Nephron (organoid): ENCODE measurements around the gene KIF6.

ENCODE experiments used
- H3K27ac Mint-ChIP-seq, 3 experiments: 2 replicates each; pipeline ENCODE4 v1.8.0; 2020; ENCODE audit warnings: mixed read lengths in 3 of 3, mild to moderate bottlenecking in 2 of 3, moderate library complexity in 1 of 3
- H3K27me3 Mint-ChIP-seq: 2 replicates; pipeline ENCODE4 v1.8.0; 2021; ENCODE audit warnings: low read depth, mild to moderate bottlenecking, moderate library complexity, mixed read lengths
- H3K36me3 Mint-ChIP-seq: 2 replicates; pipeline ENCODE4 v1.8.0; 2020; ENCODE audit warnings: low read depth, mixed read lengths
- H3K4me1 Mint-ChIP-seq: 2 replicates; pipeline ENCODE4 v1.8.0; 2020; ENCODE audit warnings: mixed read lengths
- H3K4me3 Mint-ChIP-seq, 3 experiments: 2 replicates each; pipeline ENCODE4 v1.8.0; 2020; ENCODE audit warnings: mild to moderate bottlenecking in 3 of 3, mixed read lengths in 3 of 3, moderate library complexity in 2 of 3
- H3K9me3 Mint-ChIP-seq: 2 replicates; pipeline ENCODE4 v1.8.0; 2020; ENCODE audit warnings: mixed read lengths
- TF ChIP-seq, protein P1 (sequence below), 3 experiments: fragments of 200-600 bp; sonication (generic); IDR thresholded peaks; one replicate each; pipeline ENCODE4 v1.5.0; 2021; ENCODE audit warnings: antibody characterized with exemption in 3 of 3; ENCODE audit not compliant: unreplicated experiment in 3 of 3

Gene KIF6

DNA sequence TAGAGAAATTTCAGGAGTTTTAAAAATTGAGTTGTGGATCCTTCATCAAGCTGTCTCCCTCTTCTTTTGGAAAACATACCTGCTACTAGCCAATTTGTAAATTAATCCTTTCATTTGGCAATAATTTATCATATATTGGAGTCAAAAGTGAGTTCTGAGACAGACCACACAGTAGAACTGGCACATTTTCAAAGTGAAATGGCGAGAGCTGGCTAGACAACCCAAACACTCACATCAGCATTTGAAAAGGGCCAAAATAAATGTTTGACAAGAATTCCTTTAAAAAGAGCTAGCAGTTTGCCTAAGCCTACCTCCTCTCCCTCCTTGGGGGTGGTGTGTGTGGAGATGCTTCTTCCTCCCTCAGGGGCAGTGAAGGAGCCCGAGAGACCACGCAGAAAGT, 354.8 kb downstream of the KIF6 start:
- H3K27ac Mint-ChIP-seq, result peak overlapping the region in 1 of 3 experiments; percentile 46
- TF ChIP-seq, protein P1, sequence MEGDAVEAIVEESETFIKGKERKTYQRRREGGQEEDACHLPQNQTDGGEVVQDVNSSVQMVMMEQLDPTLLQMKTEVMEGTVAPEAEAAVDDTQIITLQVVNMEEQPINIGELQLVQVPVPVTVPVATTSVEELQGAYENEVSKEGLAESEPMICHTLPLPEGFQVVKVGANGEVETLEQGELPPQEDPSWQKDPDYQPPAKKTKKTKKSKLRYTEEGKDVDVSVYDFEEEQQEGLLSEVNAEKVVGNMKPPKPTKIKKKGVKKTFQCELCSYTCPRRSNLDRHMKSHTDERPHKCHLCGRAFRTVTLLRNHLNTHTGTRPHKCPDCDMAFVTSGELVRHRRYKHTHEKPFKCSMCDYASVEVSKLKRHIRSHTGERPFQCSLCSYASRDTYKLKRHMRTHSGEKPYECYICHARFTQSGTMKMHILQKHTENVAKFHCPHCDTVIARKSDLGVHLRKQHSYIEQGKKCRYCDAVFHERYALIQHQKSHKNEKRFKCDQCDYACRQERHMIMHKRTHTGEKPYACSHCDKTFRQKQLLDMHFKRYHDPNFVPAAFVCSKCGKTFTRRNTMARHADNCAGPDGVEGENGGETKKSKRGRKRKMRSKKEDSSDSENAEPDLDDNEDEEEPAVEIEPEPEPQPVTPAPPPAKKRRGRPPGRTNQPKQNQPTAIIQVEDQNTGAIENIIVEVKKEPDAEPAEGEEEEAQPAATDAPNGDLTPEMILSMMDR (IDR thresholded peaks at IDR 0.05; ENCODE audit: unreplicated experiment in 3 of 3), result no peak
- no peak overlapping the region for H3K4me3 Mint-ChIP-seq
- no peaks in the 10 kb centered on the region for H3K36me3 Mint-ChIP-seq
- peaks cover 16% of the 10 kb centered on the region for H3K27me3 Mint-ChIP-seq
- peaks cover 42% of the 10 kb centered on the region for H3K4me1 Mint-ChIP-seq
- peaks cover 4% of the 10 kb centered on the region for H3K9me3 Mint-ChIP-seq

DNA sequence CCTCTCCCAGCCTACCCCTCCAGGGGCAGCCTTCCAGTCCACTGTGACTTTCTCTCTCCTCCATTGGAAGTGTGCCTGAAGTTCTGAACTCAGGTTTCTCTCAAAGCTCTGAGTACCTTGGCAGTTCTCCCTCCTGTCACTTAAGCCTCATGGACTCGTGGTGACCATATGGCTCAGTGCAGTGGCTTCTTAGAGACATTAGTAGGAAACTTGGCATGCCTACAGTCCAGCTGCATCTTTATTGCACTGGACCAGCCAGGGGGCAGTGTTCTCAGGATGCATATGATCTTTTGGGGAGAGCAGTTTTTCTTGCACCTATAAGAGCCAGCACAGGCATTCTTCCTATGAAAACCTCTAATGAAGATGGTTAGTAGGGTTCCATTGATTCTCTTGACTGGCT, 355.2 kb downstream of the KIF6 start:
- Mint-ChIP-seq H3K4me1 (peaks cover 42% of the 10 kb centered on the region), H3K36me3 (no peaks in the 10 kb centered on the region), H3K27me3 (peaks cover 18% of the 10 kb centered on the region), H3K9me3 (peaks cover 4% of the 10 kb centered on the region), H3K27ac (peak overlapping the region in 2 of 3 experiments; percentile 9 to 46), H3K4me3 (no peak overlapping the region)
- TF ChIP-seq, protein P1 (IDR thresholded peaks at IDR 0.05; ENCODE audit: unreplicated experiment in 3 of 3), result no peak

DNA sequence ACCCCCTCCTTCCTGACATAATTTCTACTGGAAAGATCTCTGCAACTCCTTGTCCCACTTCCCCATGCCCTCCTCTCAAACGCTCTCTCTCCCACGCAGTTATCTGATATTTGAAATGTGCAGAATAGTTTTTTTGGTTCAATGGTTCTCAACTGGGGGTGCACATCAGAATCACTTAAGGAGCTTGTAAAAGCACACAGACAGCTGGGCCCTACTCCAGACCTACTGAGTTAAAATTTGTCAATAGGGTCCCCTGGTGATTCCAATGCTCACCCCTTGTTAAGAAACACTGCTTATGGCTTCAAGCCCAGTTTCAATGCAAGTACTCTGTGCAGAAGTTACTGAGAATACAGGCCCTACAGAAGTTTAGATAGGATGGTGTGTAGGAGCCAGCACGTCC, 357.5 kb downstream of the KIF6 start:
- TF ChIP-seq, protein P1 (IDR thresholded peaks at IDR 0.05; ENCODE audit: unreplicated experiment in 3 of 3), result no peak
- H3K9me3 Mint-ChIP-seq, result peaks cover 4% of the 10 kb centered on the region
- peaks cover 22% of the 10 kb centered on the region for H3K27me3 Mint-ChIP-seq
- no peaks in the 10 kb centered on the region for H3K36me3 Mint-ChIP-seq
- peaks cover 46% of the 10 kb centered on the region for H3K4me1 Mint-ChIP-seq
- H3K27ac Mint-ChIP-seq, result peak overlapping the region in 1 of 3 experiments; percentile 15
- no peak overlapping the region for H3K4me3 Mint-ChIP-seq

DNA sequence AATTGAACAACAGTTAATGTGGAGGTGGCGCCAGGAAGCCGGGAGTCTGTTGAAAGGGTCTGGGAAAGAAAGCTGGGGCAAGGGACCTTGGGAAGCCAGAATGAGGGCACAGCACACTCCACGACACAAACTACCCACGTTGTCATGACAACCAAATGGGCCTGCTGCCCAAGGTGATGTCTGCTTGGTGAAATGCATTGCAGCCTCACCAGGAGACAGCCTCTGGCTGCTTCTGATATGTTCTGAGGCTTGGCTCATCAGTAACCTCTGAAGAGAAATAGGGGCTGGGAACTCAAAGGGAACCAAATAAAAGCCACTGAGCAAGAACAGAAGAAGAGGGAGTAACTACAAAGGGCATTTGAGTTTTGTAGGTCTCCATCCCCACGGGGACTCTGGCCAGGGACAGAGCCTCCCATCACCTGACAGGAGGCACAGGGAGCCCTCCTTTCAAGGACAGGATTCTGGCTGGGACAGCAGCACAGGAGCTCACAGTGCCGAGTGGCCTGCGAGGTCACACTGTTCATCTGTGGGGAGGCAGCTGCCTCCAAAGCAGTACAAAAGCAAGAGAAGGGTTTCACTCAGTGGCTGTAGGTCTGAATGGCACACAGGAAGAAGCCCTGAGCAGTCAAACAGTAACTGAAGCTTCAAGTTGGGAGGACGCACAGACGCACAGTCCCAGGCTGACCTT, 358.1 kb downstream of the KIF6 start:
- Mint-ChIP-seq H3K27me3 (peaks cover 22% of the 10 kb centered on the region), H3K4me3 (no peak overlapping the region), H3K9me3 (peaks cover 4% of the 10 kb centered on the region), H3K4me1 (peaks cover 46% of the 10 kb centered on the region), H3K36me3 (no peaks in the 10 kb centered on the region), H3K27ac (peak overlapping the region in 1 of 3 experiments; percentile 15)
- TF ChIP-seq, protein P1 (IDR thresholded peaks at IDR 0.05; ENCODE audit: unreplicated experiment in 3 of 3), result no peak

DNA sequence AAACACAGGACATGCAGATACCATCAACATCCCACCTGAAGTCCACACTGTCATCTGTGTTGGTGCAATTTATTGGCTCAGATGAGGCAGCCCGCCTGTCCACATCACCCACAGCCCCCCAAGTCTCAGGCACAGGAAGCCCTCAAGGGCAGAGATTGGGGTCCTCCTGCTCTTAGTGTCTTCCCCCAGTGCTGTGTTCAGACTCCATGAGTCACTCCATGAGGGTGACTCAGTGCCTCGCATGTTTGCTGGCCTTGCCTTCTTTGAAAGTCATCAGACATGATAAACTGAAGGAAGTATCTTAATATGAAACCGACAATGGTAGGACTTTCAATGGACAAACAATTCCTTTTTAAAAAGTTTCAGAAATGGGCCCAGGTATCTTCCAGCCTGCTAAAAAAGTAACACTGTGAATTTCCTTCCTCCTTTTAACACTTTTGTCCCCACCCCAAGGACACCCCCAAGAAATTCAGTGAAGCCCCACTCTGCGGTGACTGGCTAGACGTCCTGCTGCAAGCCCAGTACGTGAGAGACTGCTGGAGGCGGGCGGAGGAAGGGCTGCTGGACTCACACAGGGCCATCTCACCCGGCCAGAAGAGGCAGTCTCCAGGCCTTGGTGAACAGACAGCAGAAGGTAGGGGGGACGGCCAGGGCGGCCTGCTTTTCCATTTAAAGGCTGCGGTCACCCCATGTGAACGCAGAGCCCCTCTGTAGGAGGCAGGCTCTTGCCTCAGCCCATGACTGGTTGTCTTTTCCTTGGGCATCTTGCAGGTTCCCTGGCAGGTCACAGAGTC, 359.7 kb downstream of the KIF6 start:
- Mint-ChIP-seq H3K36me3 (no peaks in the 10 kb centered on the region), H3K9me3 (no peaks in the 10 kb centered on the region), H3K27ac (no peak overlapping the region), H3K4me3 (no peak overlapping the region), H3K4me1 (peaks cover 43% of the 10 kb centered on the region), H3K27me3 (peaks cover 21% of the 10 kb centered on the region)
- TF ChIP-seq, protein P1 (IDR thresholded peaks at IDR 0.05; ENCODE audit: unreplicated experiment in 3 of 3), result no peak
